HG02642 (cell line): ENCODE measurements around the gene CDK5RAP2.
"Not testable (repeated sequence)": the region's sequence is repeated elsewhere in the genome, so short reads cannot be mapped to it uniquely, and the experiment has no call there.

ENCODE experiments used
- ATAC-seq: cut with Tn5 transposase; IDR thresholded peaks from one replicate; pipeline ENCODE4 v1.9.1; 2021; ENCODE audit warnings: mild to moderate bottlenecking; ENCODE audit not compliant: unreplicated experiment, poor library complexity

The CDK5RAP2 gene

GRCh38 chr9:120522558-120522957 is 57.4 kb downstream of the CDK5RAP2 start:
- no peak for ATAC-seq

GRCh38 chr9:120522032-120522431 is 57.9 kb downstream of the CDK5RAP2 start:
- no peak for ATAC-seq

GRCh38 chr9:120521101-120521500 is 58.9 kb downstream of the CDK5RAP2 start:
- ATAC-seq, result no peak

GRCh38 chr9:120515996-120516395 is 64.0 kb downstream of the CDK5RAP2 start:
- not testable (repeated sequence) for ATAC-seq

DNA sequence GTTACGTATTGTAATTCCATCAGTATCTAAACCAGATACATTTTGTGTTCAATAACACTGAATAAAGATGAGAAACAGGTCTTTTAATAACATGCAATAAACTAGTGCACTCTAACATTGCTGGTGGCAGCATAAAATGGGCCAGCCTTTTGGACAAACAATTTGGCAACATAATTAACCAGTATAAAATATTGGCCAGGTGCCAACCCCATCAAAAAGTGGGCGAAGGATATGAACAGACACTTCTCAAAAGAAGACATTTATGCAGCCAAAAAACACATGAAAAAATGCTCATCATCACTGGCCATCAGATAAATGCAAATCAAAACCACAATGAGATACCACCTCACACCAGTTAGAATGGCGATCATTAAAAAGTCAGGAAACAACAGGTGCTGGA is 64.5 kb downstream of the CDK5RAP2 start:
- not testable (repeated sequence) for ATAC-seq

GRCh38 chr9:120514405-120514804 is 65.6 kb downstream of the CDK5RAP2 start:
- ATAC-seq, result no peak

DNA sequence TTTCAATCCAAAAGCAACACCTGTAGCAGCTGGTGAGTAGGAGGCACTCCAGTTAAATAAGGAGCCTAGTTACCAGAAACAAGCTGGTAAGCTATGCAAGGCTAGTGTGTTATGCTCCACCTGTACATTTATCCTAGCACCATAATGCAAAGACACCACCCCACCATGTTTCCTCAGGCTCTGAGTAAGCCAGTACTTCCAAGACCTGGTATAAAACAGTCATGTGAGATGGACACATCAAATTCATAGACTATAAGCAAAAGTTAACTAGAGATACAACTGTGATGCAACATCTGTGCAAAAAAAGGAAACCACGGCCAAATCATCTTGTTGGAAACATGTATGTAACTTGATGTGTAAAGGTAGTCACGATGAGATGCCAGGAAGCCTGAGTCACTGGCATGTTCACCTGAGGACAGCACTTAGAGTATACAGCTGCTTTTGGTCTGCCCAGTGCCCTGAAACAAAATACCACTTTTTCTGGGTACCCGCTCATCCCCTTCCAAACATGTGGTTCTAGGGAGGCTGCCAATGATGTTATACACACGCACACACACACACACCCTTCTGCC is 66.1 kb downstream of the CDK5RAP2 start:
- no peak for ATAC-seq

DNA sequence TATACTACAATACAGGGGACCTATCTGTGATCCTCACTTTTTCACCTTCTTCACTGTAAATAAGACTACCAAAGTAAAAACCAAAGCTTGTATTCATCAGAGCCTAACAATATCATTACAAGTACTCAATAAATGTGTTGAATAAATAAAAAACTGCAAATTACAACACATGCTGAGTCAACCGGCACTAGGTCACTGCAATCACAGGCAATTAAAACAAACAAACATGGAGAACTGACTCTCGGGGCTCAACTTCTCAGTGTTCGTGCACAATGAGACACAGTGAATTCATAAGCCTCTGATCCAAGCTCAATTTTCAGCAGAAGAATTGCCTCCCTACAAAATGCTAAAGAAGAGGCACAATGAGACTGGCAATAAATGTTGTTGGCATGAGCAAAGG is 69.2 kb downstream of the CDK5RAP2 start:
- ATAC-seq, result no peak

- ATAC-seq, result no peak
Observed at GRCh38 chr9:120507936-120508510, 71.9 kb downstream of the CDK5RAP2 start.

DNA sequence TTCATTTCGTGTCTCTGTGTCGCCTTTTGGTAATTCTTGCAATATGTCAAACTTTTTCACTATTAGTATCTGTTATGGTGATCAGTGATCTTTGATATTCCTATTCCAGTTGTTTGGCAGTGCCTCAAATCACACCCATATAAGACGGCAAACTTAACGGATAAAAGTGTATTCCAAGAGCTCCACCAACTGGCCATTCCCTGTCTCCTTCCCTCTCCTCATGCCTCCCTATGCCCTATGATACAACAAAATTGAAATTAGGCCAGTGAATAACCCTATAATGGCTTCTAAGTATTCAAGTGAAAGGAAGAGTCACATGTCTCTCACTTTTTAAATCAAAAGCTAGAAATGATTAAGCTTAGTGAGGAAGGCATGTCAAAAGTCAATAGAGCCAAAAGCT is 74.8 kb downstream of the CDK5RAP2 start:
- no peak for ATAC-seq

DNA sequence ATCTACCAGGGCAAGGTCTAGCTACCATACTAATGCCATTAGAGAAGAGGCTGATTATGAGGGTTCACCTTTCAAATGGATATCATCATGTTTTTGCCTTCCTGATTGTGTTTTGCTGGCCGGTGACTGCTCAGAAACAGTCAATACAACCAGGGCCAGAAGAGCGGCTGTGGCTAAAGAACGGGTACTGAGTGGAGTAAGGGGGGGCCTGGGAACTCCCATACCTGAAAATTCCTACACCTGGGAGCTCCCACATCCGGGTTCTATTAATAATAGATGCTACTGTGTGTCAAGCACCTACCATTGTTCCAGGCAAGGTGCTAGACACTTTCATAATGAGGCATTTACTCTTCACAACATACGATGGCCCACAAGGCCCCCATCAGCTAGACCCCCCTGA is 79.2 kb downstream of the CDK5RAP2 start:
- no peak for ATAC-seq

GRCh38 chr9:120497865-120498264 is 82.1 kb downstream of the CDK5RAP2 start:
- not testable (repeated sequence) for ATAC-seq

GRCh38 chr9:120496438-120496837 is 83.5 kb downstream of the CDK5RAP2 start:
- not testable (repeated sequence) for ATAC-seq

- peak; percentile 85 for ATAC-seq
Observed at GRCh38 chr9:120490888-120491595, 88.9 kb downstream of the CDK5RAP2 start.

DNA sequence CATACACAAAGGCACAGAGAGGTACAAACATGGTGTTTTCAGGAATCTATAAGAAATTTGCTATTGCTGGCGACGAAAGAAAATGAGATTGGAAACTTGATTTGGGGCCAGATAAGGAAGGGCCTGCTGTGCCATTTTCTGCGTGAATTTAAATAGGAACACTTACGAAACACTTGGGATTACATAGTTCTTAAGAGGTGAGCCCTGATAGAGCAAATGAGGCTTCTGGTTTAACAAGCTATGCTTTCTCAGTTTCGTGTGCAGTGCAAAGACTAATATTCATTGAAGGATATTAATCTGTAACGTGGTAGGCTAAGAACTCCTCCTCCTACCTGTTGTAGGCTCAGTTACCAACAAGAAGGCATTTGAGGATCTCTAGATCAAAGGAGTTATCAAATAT is 93.1 kb downstream of the CDK5RAP2 start:
- no peak for ATAC-seq

DNA sequence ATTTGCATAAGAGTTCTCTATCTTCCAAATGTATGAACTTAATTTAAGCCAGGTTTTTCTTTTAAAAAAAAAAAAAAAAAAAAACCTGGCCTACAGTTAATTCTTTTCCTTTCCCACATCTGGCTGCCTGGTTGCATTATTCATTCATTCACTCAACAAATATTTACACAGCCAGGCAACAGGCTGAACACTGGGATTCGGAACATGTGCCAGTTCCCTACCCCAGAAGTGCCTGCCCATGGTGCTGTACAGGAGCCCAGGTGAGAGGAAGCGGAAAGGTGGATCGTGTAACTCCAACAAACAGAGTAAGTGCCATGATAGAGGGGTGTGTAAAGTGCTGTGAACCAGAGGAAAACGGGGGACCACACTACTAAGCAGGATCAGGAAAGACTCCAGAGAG is 93.6 kb downstream of the CDK5RAP2 start:
- no peak for ATAC-seq

GRCh38 chr9:120485788-120486187 is 94.2 kb downstream of the CDK5RAP2 start:
- ATAC-seq, result no peak

- ATAC-seq, result no peak
Observed at GRCh38 chr9:120484162-120484561, 95.8 kb downstream of the CDK5RAP2 start.

- ATAC-seq, result no peak
Observed at GRCh38 chr9:120482424-120483186, 97.4 kb downstream of the CDK5RAP2 start.

GRCh38 chr9:120481846-120482245 is 98.1 kb downstream of the CDK5RAP2 start:
- no peak for ATAC-seq

DNA sequence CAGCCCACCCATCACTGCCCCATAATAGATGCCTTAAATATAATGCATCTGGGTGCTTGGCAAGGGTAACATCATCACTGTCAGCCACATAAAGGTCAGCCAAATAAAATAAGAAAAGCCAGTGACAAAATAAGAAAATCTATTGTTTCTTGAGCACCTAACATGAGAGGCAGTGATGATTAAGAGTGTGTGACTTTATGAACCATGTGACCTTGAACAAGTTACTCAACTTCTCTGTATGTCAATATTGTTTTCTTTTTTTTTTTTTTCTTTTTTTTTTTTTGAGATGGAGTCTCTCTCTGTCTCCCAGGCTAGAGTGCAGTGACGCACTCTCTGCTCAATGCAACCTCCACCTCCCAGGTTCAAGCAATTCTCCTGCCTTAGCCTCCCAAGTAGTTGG is 98.7 kb downstream of the CDK5RAP2 start:
- ATAC-seq, result no peak
